HG03025 (cell line): ENCODE data around the gene POMGNT1.
"Not testable (repeated sequence)": the region's sequence is repeated elsewhere in the genome, so short reads cannot be mapped to it uniquely, and the experiment has no call there.

Source experiments
- ATAC-seq: cut with Tn5 transposase; IDR thresholded peaks from one replicate; pipeline ENCODE4 v1.9.1; 2021; ENCODE audit warnings: mild to moderate bottlenecking, moderate library complexity; ENCODE audit not compliant: unreplicated experiment, low FRiP score

The POMGNT1 gene

DNA sequence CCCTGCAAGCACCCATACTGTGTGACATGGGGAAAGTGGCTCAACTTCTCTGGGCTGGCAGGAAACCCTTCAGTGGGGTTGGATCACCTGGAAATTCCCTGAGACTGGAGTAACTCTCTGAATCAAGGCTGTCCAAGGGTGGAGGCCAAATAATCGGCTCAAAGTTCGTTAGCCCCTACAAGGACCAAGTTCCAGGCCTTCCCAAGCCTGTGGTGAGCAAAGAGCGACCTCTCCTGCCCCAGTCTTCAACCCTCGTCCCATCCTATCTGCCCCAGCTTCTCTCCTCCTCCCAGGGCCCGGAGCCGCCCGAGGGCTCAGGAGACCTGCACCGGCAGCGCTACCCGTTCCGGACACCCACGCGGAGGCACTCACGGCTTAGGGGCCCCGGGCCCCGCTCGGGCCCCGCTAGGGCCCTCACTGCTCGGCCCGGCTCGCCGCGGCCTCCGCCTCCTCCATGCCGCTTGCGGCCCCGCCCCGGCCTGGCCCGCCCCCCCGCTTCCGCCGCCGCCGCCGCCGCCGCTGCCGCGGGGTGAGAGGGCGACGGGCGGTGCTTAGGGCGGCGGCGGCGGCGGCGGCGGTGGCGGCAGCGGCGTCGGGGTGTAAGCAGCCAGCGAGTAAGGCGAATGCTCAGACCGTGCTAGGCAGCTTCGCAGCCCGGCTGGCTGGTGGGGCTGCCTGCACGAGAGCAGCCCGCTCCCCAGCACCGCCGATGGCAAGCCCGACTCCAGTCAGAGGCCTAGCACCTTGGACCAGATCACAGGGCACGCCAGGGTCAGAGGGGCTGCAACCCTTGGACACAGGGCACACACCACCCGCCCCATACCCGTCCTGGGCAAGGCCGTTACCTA, at the start of gene POMGNT1:
POMGNT1 (minus strand) TSS at position 471 of the 848 bp plus-strand sequence. CDS start 613 bp downstream, outside the sequence.
- ATAC-seq, result peak; percentile 64

DNA sequence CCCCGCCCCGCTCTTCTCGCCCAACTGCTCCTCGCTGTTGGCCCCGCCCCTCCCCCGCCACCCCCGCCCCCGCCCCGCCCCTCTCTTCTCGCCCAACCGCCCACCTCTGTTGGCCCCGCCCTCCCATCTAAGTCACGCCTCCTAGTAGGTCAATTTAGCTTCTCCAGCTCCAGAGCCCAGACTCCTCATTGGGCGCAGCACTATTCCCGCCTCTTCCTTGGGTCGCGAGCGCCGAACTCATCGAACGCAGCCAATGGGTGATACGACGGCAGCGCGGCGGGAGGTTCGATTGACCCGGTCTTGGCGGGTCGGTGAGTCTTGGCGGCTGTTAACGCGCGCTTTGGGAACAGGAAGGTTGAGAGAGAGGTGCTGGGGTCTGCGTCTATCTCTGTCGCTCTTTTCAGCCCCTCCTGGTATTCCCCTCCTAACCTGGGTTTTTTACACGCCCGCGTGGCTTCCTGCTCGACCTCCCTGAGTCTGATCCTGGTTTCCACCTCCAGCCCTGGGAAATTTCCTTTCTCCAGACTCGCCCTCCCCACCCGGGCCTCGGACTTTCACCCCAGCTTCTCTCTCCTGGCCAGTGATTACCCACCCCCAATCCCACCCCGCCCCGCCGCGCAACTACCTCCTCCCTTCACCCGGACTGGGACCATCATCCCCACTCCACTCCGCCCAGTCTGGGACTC, 49.3 kb upstream of the POMGNT1 start, which contains the start of gene RAD54L:
RAD54L (plus strand) TSS at position 328 of the 686 bp plus-strand sequence. CDS start 643 bp downstream, outside the sequence.
- ATAC-seq, result peak; percentile 82

DNA sequence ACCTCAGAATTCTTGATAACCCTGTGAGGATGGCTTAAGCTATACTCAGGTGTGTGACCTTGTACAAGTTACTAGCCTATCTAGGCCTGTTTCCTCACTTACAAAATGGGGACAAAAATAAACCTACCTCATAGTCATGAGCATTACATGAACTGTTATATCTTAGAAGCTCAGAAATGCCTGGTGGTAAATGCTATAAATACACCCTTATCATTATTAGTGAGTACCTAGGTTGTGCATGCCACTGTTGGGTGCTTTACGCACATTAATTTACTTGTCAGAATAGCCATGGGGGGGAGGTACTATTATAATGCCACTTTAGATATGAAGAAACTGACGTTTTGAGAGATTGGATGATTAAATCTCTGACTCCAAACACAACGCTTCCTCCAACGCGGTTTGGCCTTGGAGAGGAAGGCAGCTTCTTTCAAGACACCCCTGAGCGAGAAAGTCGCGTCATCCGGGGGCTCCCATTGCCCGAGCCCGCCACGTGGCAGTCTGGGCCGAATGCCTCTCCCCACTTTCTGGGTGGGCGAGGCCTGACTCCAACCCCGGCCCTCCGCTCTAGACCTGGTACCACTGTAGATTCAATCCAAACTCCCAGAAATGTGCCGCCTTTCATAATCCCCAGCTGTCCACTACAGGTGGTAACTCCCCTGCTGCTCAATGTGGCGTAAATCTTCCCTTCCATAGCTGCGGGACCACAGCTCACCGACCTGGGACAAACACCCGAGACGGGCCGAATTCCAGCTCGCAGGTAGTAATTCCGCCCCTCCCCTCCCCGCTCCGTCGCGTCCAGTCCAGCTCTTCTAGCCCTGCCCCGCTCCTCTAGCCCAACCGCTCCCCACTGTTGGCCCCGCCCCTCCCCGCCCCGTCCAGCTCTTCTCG, 48.6 kb upstream of the POMGNT1 start:
- ATAC-seq, result peak; percentile 52

DNA sequence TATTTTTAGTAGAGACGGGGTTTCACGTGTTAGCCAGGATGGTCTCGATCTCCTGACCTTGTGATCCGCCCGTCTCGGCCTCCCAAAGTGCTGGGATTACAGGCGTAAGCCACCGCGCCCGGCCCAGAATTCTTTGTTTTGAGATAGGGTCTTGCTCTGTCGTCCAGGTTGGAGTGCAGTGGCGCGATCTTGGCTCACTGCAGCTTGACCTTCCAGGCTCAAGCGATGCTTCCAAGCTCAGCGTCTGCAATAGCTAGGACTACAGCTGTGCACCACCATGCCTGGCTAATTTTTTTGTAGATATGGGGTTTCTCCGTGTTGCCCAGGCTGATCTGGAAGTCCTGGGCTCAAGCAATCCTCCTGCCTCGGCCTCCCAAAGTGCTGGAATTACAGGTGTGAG, 47.9 kb upstream of the POMGNT1 start:
- not testable (repeated sequence) for ATAC-seq

DNA sequence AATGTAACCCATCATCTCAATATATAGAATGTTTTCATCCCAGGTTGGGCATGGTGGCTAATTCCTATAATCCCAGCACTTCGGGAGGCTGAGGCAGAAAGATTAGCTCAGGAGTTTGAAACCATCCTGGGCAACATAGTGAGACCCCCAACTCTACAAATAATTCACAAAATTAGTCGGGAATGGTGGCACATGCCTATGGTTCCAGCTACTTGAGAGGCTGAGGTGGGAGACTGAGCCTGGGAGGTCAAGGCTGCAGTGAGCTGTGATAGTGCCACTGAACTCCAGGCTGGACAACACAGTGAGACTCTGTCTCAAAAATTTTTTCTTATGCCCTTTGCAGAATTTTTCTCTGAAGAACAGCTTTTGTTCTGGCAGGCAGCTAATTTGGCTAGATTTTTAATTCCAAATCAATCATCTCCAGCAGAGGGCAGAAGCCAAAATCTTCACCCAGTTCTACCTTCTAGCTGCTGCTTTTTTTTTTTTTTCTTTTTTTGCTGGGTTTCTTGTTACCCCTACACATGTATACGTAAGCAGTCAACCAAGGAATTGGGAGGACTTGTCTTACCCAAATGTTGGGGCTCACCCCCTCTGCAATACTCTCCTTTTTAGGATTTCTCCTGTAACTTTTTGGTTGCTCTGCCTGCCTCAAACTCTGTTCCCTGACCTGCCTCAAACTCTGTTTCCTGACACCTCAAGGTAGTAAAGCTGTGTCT, 46.6 kb upstream of the POMGNT1 start:
- ATAC-seq, result no peak

DNA sequence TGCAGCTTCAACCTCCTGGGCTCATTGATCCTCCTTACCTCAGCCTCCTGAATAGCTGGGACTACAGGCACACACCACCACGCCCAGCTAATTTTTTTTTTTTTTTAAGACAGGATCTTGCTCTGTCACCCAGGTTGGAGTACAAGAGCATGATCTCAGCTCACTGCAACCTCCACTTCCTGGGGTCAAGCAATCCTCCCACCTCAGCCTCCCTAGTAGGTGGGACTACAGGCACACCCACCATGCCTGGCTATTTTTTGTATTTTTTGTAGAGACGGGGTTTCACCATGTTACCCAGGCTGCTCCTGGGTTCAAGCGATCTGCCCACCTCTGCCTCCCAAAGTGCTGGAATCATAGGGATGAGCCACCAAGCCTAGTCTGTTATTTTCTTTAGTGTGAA, 45.6 kb upstream of the POMGNT1 start:
- not testable (repeated sequence) for ATAC-seq

DNA sequence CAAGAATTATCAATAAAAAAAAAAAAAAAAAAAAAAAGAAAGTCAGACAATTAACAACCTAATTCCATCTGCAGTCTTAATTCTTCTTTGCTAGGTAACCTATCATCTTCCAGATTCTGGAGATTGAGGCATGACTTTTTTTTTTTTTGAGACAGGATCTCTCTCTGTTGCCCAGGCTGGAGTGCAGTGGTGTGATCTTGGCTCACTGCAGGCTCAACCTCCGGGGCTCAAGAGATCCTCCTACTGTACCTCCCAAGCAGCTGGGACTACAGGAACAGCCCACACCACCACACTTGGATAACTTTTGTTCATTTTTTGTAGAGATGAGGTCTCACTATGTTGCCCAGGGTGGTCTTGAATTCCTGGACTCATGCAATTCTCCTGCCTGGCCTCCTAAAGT, 44.7 kb upstream of the POMGNT1 start:
- ATAC-seq, result no peak

DNA sequence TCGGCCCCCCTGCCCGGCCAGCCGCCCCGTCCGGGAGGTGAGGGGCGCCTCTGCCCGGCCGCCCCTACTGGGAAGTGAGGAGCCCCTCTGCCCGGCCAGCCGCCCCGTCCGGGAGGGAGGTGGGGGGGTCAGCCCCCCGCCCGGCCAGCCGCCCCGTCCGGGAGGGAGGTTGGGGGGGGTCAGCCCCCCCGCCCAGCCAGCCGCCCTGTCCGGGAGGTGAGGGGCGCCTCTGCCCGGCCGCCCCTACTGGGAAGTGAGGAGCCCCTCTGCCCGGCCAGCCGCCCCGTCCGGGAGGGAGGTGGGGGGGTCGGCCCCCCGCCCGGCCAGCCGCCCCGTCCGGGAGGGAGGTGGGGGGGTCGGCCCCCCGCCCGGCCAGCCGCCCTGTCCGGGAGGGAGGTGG, 43.5 kb upstream of the POMGNT1 start:
- not testable (repeated sequence) for ATAC-seq

DNA sequence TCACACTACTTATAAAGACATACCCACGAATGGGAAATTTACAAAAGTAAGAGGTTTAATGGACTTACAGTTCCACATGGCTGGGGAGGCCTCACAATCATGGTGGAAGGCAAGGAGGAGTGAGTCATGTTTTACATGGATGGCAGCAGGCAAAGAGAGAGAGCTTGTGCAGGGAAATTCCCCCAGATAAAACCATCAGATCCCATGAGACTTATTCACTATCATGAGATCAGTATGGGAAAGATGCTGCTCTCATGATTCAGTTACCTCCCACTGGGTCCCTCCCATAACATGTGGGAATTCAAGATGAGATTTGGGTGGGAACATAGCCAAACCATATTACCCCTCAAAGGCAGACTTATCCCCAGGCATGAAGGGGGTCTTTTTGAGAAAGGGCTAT, 40.6 kb upstream of the POMGNT1 start:
- not testable (repeated sequence) for ATAC-seq

DNA sequence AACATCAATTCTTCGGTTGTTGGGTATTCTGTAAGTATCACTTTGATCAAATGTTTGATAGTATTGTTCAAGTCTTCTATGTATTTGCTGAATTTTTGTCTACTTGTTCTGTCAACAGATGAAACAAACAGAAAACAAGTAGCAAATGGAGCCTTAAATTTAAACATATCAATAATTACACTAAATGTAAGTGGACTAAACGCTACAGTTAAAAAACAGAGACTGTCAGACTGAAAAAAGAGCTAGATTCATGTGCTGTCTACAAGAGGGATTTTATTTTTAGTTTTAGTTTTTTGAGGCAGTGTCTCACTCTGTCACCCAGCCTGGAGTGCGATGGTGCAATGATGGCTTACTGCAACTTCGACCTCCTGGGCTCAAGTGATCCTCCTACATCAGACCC, 38.6 kb upstream of the POMGNT1 start:
- no peak for ATAC-seq

DNA sequence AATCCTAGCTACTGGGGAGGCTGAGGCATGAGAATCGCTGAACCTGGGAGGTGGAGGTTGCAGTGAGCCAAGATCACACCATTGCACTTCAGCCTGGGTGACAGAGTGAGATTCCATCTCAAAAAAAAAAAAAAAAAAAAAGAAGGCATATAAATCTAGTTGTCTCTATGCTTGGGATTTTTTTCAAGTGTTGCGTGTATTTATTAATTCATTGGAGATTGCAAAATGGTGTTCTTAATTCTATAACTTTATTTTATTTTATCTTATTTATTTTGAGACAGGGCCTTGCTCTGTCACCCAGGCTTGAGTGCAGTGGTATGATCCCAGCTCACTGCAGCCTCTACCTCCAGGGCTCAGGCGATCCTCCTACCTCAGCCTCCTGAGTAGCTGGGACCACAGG, 33.0 kb upstream of the POMGNT1 start:
- not testable (repeated sequence) for ATAC-seq

DNA sequence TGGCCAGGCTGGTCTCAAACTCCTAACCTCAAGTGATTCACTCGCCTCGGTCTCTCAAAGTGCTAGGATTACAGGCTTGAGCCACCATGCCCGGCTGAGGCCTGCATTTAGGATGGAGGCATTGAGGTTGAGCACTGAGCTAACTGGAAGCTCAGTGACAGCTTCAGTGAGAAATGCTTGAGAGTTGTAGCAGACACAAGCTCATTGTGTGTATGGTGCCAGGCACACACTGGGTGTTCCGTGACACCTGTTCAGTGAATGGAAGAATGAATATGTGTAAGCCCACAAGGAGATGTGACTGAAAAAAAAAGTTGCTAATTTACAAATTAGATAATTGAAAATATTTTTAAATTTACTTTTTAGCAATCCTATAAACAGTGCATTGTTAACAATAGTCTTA, 26.7 kb upstream of the POMGNT1 start:
- no peak for ATAC-seq

DNA sequence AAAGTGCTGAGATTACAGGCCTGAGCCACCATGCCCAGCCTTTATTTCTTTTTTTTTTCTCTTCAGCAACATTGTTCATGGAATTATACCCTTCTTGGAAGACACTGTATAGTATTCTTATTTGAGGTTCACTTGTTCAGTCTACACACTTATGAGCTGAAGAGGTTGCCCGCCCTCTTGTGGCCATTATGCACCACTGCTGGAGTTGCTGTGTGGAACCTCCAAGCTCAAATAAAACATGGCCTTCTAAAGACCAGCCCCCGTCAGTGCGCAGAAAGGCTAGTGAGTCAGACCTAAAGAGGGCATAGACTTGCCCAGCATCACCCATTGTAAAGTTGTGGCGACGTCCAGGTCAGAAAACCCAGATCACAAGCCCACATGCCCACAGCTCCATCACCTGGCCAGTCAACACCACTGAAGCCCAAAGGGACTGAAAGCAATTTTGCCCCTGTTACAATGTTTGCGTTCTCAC, 25.3 kb upstream of the POMGNT1 start:
- no peak for ATAC-seq

DNA sequence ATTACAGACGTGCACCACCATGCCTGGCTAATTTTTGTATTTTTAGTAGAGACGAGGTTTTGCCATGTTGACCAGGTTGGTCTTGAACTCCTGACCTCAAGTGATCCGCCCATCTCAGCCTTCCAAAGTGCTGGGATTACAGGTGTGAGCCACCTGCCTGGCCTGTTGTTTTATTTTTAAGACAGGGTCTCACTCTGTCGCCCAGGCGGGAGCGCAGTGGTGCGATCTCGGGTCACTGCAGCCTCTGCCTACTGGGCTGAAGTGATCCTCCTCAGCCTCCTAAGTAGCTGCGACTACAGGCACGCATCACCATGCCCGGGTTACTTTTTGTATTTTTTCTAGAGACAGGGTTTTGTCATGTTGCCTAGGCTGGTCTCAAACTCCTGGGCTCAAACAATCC, 24.8 kb upstream of the POMGNT1 start:
- ATAC-seq, result not testable (repeated sequence)

DNA sequence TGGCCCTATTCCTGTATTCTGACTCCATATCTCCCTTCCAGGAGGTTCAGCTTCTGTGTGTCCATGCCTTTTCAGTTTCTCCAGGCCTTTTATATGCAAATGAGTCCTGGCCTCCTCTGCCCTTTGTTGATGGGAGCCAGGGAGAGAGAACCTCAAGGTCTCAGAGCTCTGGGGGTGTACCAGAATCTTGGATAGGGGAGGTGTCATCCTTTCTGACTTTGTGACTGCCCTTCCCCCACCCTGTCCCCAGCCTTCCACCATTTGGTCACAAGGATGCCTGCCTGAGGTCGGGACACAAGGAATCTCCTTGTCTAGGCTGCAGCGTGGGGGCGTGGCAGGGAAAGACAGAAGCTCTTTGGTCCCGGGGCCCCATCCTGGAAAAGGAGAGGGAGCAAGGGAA, 23.5 kb upstream of the POMGNT1 start:
- no peak for ATAC-seq

DNA sequence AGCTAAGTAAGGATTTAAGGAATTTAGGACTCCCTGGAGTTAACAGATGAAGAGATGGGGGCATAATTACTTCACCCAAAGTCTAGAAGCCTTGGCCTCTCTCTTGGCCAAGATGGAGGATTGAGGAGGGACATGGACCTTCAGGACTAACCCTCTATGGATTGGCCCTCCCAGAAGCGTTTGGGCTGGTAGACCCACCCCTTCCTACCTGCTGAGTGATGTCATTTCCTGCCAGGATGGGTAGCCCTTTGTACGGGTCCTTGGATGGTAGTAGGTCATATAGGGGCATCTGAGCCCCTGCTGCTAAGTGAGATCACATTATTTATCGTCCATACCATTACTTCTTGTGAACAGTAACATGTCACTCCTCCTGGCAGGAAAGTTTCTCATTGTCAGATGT, 22.6 kb upstream of the POMGNT1 start:
- ATAC-seq, result no peak

DNA sequence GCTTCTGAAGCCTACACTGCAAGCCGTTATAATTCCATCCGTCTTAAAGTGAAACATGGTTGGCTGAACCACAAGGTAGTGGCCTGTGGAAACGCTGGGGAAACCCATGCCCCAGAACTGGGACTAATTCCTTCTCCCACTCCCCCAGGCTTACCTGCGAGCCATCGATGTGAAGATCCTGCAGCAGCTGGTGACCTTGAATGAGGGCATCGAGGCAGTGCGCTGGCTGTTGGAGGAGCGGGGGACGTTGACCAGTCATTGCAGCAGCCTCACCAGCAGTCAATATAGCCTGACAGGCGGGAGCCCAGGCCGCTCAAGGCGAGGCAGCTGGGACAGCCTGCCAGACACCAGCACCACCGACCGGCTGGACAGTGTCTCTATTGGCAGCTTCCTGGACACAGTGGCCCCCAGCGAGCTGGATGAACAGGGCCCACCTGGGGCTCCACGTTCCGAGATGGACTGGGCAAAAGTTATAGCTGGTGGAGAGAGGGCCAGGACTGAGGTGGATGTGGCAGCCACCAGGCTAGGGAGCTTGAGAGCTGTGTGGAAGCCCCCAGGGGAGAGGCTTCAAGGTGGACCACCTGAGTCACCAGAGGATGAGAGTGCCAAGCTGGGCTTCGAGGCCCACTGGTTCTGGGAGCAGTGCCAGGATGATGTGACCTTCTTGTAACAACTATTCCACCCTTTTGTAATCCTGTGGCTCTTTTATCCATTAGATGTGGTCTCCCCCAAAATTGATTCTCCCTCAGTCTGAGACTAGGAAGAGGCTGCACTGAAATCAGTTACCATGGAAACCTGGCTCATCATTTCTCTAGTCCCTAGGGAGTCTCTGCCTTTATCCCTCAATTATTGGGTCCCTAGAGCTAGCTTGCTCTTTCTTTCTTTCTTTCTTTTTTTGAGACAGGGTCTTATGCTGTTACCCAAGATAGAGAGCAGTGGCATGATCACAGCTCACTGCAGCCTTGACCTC, 21.6 kb upstream of the POMGNT1 start:
- no peak for ATAC-seq

DNA sequence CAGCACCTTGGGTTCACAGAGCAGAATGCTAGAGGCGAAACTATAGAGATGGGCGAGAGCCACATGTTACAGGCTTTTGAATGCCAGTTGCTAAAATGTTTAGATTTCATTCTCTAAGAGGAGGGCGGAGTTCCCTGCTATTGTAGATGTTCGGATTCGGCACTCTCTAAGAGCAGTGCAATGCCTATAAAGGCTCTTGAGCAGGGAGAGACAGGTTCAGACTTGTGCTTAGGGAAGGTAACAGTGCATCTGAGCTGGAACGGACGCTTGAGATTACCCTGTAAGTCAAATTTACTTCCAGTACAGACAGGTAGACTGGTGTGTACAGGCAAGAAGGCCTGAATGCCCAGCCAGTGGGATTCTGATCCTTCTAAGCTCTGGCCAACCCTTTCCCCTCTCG, 20.2 kb upstream of the POMGNT1 start:
- ATAC-seq, result no peak

DNA sequence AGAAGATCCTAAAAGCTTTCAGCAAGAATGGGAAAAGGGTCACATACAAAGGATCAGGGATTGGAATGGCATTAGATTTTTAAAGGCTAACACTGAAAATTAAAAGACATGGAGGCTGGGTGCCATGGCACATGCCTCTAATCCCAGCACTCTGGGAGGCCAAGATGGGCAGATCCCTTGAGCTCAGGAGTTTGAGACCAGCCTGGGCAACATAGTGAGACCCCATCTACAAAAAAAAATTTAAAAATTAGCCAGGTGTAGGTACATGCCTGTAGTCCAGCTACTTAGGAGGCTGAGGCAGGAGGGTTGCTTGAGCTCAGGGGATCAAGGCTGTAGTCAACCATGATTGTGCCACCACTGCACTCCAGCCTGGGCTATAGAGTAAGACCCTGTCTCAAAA, 17.3 kb upstream of the POMGNT1 start:
- no peak for ATAC-seq
